SJCRH30 (cell line): Measurements from ENCODE around the gene CYP2E1. TPM values are rescaled to one million over a fixed set of nuclear protein-coding genes. Genes with fewer than 3 reads are reported as not detected.
A peak's percentile ranks its signal among the peaks of the same experiment; 100 is the strongest.
"Not testable (repeated sequence)": the region's sequence is repeated elsewhere in the genome, so short reads cannot be mapped to it uniquely, and the experiment has no call there.

Experiments used
- DNase-seq, 2 experiments: peaks; one replicate each; pipeline ENCODE4 v3.0.0-alpha.2; 2015 to 2020
- H3K27ac ChIP-seq: fragments of 250-450 bp; sonication (Bioruptor Pico); 2 replicates; pipeline ENCODE4 v1.5.1; 2020; ENCODE audit warnings: mild to moderate bottlenecking, moderate library complexity
- H3K27me3 ChIP-seq: fragments of 250-450 bp; sonication (Bioruptor Pico); 2 replicates; pipeline ENCODE4 v1.5.1; 2020; ENCODE audit warnings: mild to moderate bottlenecking, moderate library complexity
- H3K36me3 ChIP-seq: fragments of 250-450 bp; sonication (Bioruptor Pico); 2 replicates; pipeline ENCODE4 v1.5.1; 2020; ENCODE audit warnings: mild to moderate bottlenecking, moderate library complexity
- H3K4me1 ChIP-seq: fragments of 250-450 bp; sonication (Bioruptor Pico); 2 replicates; pipeline ENCODE4 v1.5.1; 2020; ENCODE audit warnings: mild to moderate bottlenecking, moderate library complexity
- H3K4me3 ChIP-seq: fragments of 250-450 bp; sonication (Bioruptor Pico); 2 replicates; pipeline ENCODE4 v1.5.1; 2020; ENCODE audit warnings: mild to moderate bottlenecking, moderate library complexity
- H3K9me3 ChIP-seq: fragments of 250-450 bp; sonication (Bioruptor Pico); replicated peaks from 2 replicates; pipeline ENCODE4 v1.5.1; 2020; ENCODE audit warnings: mild to moderate bottlenecking, moderate library complexity
- total RNA-seq: library from RNA; depleted of rRNA; stranded (reverse); fragments of >200 nt; shearing (Covaris generic); gene quantifications from 2 replicates; pipeline ENCODE4 v1.2.3, GENCODE V29; 2014

The CYP2E1 gene
- total RNA-seq, 1 experiment from 2014 or later: 0.06 TPM

DNA sequence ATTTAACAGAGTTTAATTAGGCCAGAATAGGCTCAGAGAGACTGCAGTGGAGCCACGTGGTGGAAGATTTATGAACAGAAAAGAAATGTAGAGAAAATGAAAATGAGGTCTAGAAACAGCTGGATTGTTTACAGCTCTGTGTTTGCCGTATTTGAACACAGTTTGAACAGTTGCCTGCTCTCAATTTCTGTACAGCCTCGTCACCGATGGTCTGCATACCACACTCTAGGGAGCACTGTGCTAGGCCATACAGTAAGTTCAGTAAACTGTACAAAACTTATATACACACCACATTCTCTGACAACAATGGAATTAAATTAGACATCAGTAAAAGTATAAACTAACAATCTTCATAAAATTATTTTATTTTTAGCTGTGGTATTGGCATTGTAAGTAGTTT lies 11.1 kb upstream of the CYP2E1 start:
- H3K27me3 ChIP-seq: no peaks in the 10 kb centered on the region
- no peaks in the 10 kb centered on the region for H3K9me3 ChIP-seq
- no peaks in the 10 kb centered on the region for H3K4me1 ChIP-seq
- H3K4me3 ChIP-seq: no peak overlapping the region
- no peak overlapping the region for H3K27ac ChIP-seq
- no peaks in the 10 kb centered on the region for H3K36me3 ChIP-seq
- DNase-seq: no peak

DNA sequence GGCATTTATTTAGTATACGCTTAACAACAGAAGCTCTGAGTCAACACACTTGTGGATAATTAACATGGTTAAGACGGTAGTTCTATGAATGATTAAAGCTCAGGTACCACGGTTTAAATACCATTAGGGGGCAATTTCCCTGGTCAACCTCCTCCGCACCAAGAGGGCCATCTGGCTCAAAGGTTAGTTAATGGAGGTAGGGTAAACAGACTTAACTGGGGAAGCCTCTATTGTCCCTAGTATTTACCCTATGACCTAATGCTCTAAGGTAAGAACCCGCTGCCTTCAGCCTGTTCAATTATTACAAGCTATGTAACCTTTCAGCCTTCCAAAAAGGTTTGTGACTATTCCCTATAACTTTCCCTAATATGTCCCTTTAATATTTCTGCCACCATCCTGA lies 8.6 kb upstream of the CYP2E1 start:
- not testable (repeated sequence) for H3K4me1 ChIP-seq, H3K27me3 ChIP-seq, H3K9me3 ChIP-seq, H3K27ac ChIP-seq, H3K36me3 ChIP-seq, H3K4me3 ChIP-seq, DNase-seq

DNA sequence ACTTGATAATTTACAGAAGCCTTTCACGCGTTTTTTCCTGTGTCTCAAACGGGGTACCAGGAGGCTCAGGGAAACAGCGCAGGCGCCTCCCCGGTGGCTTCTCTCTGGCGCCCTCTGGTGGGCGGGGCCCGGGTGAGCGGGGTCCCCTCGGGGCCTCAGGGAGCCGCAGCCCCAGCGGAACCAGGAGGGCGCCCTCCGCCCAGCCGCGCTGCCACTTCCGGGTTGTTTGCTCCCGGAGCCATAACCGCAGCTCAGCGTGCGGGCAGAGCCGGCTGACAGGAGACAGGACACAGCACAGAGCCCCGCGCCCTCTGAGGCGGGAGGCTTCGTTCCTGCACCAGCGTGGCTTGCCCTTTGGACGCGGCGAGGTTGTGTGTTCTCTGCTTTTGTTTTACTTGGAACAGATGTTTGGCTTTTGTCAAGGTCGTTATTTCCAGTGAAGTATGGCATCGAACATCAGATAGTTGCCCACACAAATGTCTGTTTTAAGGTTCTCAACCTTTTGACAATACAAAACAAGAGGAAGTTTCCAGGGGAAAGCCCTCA lies 6.9 kb upstream of the CYP2E1 start:
- Histone ChIP-seq H3K9me3 (no peaks in the 10 kb centered on the region), H3K36me3 (no peaks in the 10 kb centered on the region), H3K27me3 (no peaks in the 10 kb centered on the region), H3K4me1 (no peaks in the 10 kb centered on the region), H3K4me3 (peak overlapping the region; percentile 42), H3K27ac (peak overlapping the region; percentile 22; the same call in 1 of the 2 replicates)
- peak; percentile 56 to 69 for DNase-seq

DNA sequence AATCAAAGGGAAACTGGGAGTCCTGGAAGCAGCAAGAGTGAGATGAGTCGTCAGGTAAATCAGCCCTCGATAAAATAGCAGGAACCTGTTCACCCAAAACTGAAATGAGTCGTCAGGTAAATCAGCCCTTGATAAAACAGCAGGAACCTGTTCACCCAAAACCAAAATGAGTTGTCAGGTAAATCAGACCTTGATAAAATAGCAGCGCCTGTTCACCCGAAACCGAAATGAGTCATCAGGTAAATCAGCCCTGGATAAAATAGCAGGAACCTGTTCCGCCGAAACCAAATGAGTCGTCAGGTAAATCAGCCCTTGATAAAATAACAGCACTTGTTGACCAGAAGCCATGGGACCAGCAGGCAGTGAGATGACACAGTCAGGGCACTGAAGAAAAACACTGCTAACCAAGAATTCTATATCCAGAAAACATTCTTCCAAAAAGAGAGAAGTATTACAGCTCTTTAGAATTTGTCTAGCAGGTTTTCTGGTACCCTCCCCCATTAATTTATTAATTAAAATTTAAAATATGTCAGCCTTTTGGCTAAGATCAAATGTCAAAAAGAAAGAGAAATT lies 3.4 kb upstream of the CYP2E1 start:
- H3K9me3 ChIP-seq: no peaks in the 10 kb centered on the region
- no peaks in the 10 kb centered on the region for H3K36me3 ChIP-seq
- H3K4me1 ChIP-seq: no peaks in the 10 kb centered on the region
- no peak overlapping the region for H3K4me3 ChIP-seq
- no peaks in the 10 kb centered on the region for H3K27me3 ChIP-seq
- DNase-seq: no peak
- H3K27ac ChIP-seq: no peak overlapping the region

GRCh38 chr10:133525444-133525843 lies 1.7 kb upstream of the CYP2E1 start:
- DNase-seq: no peak
- no peak overlapping the region for H3K4me3 ChIP-seq
- no peaks in the 10 kb centered on the region for H3K36me3 ChIP-seq
- no peaks in the 10 kb centered on the region for H3K9me3 ChIP-seq
- no peaks in the 10 kb centered on the region for H3K4me1 ChIP-seq
- H3K27ac ChIP-seq: no peak overlapping the region
- no peaks in the 10 kb centered on the region for H3K27me3 ChIP-seq

DNA sequence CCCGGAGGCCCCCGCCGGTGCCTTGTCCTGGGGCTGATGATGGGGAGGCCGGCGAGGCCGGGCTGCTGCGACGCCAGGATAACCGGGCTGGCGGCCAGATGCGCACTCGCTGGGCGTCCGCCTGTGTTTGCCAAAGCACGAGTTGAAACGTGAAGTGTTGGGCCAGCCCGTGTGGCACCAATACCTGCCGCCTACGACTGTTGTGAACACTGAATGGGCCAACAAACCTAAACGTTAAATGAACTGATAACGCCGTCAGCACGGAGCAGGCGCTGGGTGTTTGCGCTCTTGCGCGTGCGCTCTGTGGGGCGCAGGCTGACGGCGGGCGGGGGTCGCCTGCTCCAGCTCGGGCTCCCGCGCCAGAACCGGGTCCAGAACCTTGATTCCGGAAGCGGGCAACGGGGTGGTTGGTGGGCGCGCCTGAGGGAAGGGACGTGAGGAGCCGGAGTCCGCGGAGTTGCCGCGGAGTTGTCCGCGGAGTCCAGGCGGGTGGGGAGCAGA lies 658 bp downstream of the CYP2E1 start:
- Histone ChIP-seq H3K4me3 (no peak overlapping the region), H3K36me3 (no peaks in the 10 kb centered on the region), H3K27ac (no peak overlapping the region), H3K4me1 (no peaks in the 10 kb centered on the region), H3K9me3 (no peaks in the 10 kb centered on the region), H3K27me3 (no peaks in the 10 kb centered on the region)
- DNase-seq: no peak

- no peak overlapping the region for H3K4me3 ChIP-seq
- H3K27ac ChIP-seq: no peak overlapping the region
- H3K9me3 ChIP-seq: no peaks in the 10 kb centered on the region
- H3K4me1 ChIP-seq: no peaks in the 10 kb centered on the region
- DNase-seq: no peak
- H3K36me3 ChIP-seq: no peaks in the 10 kb centered on the region
- no peaks in the 10 kb centered on the region for H3K27me3 ChIP-seq
Observed at GRCh38 chr10:133528296-133528844, 1.2 kb downstream of the CYP2E1 start.

DNA sequence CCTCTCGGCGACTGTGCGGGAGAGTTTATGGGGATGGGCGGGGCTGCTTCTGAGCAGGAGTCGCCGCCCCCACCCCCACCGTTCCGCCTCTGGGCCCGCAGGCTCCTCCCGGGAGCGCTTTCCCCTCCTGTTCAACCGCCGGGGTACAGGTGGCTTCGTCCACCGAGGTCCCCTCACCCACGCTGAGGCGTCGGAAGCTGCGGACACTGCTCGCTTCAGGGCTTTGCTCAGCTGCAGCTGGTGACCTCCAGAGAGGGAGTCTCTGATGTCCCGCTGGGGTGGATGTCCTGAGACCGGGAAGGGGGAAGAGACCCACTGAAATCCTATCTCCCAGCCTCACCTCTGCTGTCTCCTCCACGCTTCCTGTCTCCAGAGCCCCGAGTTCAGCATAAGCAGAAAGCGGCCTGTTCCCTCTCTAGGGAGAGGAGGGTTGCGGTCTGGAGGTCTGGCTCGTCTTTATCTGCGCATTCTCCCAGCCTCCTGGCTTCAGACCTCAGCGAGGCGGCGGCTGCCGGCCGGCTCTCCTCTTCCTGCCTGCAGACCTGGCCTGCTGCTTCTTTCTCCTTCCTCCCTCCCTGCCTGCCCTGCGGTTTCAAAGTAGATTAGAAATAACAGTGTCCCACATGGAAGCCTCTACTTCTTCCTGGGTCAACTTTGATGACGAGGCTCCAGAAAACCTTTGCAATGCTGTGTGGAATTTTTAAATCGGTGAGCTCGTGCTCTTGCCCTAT lies 1.8 kb downstream of the CYP2E1 start:
- Histone ChIP-seq H3K27ac (no peak overlapping the region), H3K9me3 (no peaks in the 10 kb centered on the region), H3K27me3 (no peaks in the 10 kb centered on the region), H3K36me3 (no peaks in the 10 kb centered on the region), H3K4me1 (no peaks in the 10 kb centered on the region), H3K4me3 (no peak overlapping the region)
- no peak for DNase-seq

DNA sequence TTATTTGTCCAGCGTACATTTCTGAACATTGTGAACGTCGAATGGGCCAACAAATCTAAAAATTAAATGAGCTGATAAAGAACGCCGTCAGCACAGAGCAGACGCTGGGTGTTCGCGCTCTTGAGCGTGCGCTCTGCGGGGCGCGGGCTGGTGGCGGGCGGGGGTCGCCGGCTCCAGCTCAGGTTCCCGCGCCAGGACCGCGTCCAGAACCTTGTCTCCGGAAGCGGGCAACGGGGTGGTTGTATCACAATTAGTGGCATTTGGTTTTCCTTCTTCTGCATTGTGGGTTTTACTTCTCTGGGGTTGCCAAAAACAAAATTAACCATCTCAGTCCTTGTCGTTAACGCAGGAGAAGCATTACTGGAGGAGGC lies 2.4 kb downstream of the CYP2E1 start:
- H3K9me3 ChIP-seq: no peaks in the 10 kb centered on the region
- no peaks in the 10 kb centered on the region for H3K36me3 ChIP-seq
- no peaks in the 10 kb centered on the region for H3K27me3 ChIP-seq
- no peak for DNase-seq
- H3K27ac ChIP-seq: no peak overlapping the region
- no peaks in the 10 kb centered on the region for H3K4me1 ChIP-seq
- H3K4me3 ChIP-seq: no peak overlapping the region

- no peak overlapping the region for H3K27ac ChIP-seq
- no peaks in the 10 kb centered on the region for H3K4me1 ChIP-seq
- DNase-seq: no peak
- no peaks in the 10 kb centered on the region for H3K36me3 ChIP-seq
- no peaks in the 10 kb centered on the region for H3K9me3 ChIP-seq
- no peak overlapping the region for H3K4me3 ChIP-seq
- H3K27me3 ChIP-seq: no peaks in the 10 kb centered on the region
Observed at GRCh38 chr10:133530506-133530905, 3.3 kb downstream of the CYP2E1 start.

- Histone ChIP-seq H3K4me1 (no peaks in the 10 kb centered on the region), H3K27me3 (no peaks in the 10 kb centered on the region), H3K9me3 (no peaks in the 10 kb centered on the region), H3K27ac (no peak overlapping the region), H3K36me3 (no peaks in the 10 kb centered on the region), H3K4me3 (no peak overlapping the region)
- DNase-seq: no peak
Observed at GRCh38 chr10:133532871-133533270, 5.7 kb downstream of the CYP2E1 start.

DNA sequence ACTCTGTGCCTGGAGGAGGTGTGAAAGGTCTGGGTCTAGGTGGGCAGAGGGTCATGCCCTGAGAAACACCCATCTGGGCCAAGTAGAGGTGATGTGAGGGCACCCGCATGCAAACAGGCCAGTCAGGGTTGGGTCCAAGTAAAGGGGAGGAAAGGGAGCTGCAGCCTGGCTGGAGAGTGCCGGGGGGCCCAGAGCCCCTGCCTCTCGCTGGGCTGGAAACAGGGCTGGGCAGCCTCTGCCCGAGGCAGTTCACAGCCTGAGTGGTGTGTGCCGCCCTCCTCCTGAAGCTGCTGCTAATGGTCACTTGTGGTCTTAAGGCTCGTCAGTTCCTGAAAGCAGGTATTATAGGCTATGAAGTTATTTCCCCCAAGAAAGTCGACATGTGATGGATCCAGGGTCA lies 7.3 kb downstream of the CYP2E1 start:
- Histone ChIP-seq H3K9me3 (no peaks in the 10 kb centered on the region), H3K36me3 (no peaks in the 10 kb centered on the region), H3K4me3 (no peak overlapping the region), H3K4me1 (no peaks in the 10 kb centered on the region), H3K27ac (no peak overlapping the region), H3K27me3 (no peaks in the 10 kb centered on the region)
- no peak for DNase-seq

DNA sequence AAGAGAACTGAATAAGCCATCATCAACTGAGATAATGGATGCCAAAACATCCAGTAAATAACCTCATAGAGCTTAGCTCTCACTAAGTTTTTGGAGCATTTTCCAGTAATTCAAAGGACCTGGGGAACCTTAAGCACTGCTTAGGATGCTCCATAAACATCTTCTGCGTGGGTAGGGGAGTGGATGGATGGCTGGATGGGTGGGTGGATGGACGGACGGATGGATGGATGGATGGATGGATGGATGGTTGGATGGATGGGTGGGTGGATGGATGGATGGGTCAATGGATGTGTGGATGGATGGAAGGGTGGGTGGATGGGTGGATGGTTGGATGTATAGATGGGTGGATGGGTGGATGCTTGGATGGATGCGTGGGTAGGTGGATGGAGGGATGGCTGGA lies 9.0 kb downstream of the CYP2E1 start:
- Histone ChIP-seq H3K27me3 (no peaks in the 10 kb centered on the region), H3K4me1 (no peaks in the 10 kb centered on the region), H3K4me3 (no peak overlapping the region), H3K9me3 (no peaks in the 10 kb centered on the region), H3K27ac (no peak overlapping the region), H3K36me3 (no peaks in the 10 kb centered on the region)
- DNase-seq: no peak

DNA sequence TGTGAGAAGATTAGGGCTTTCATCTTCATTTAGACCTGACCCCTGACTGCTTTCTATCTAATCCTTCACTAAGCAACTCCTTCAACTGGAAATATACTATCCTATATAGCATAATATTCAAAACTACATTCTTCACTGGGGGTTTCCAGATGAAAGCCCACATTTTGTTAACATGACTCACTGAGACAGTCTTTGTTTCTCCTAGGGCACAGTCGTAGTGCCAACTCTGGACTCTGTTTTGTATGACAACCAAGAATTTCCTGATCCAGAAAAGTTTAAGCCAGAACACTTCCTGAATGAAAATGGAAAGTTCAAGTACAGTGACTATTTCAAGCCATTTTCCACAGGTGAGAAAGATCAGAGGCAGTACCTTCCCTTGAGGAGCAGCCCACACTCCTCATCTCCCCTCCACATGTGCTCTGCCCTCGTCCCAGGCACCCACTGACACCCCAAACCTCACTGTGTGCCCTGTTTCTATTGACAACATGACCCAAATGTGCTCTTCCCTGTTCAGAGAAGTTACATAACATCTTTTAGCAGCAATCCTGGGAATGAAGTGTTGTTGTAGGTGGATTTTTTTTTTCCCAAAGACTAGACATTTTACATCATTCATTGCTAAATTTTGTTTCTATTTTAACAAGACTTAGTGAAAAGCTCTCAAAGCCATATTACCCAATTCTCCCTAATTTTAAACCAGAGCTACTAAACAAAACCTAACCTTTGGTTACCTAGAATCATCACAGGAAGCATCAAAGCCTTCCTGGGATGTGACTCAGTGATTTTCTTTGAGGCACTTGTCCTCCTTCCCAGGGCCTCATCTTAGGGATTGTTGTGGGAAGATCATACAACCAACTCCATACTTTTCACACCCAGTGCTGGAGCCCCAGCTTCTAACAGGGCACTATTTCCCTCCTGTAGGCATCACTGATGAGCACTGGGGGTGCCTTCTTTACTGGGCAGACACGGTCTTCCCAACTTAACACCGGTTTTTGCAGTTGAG lies 10.7 kb downstream of the CYP2E1 start:
- Histone ChIP-seq H3K9me3 (no peaks in the 10 kb centered on the region), H3K4me1 (no peaks in the 10 kb centered on the region)
- DNase-seq: no peak

More for the DNA sequence above, 10.7 kb downstream of the CYP2E1 start:
- no peak overlapping the region for H3K27ac ChIP-seq
- H3K27me3 ChIP-seq: no peaks in the 10 kb centered on the region
- no peaks in the 10 kb centered on the region for H3K36me3 ChIP-seq
- no peak overlapping the region for H3K4me3 ChIP-seq
